DLD1 (cell line): ENCODE results near the gene ASCC2.
"Not testable (repeated sequence)": the region's sequence is repeated elsewhere in the genome, so short reads cannot be mapped to it uniquely, and the experiment has no call there.

Experiments
- in situ Hi-C: cut with HindIII; loops from 2 replicates; pipeline ENCODE4 v1.10.0; 2017; ENCODE audit warnings: low sequenced_read_pairs

The ASCC2 gene

GRCh38 chr22:29762263-29762662 is 75.8 kb downstream of the ASCC2 start:
- in situ Hi-C loops = no loop called here

- in situ Hi-C loops = no loop called here
These were observed 79.1 kb downstream of the ASCC2 start for GRCh38 chr22:29758959-29759358.

GRCh38 chr22:29758068-29758622 is 79.9 kb downstream of the ASCC2 start:
- in situ Hi-C loops = no loop called here

GRCh38 chr22:29757096-29757495 is 81.0 kb downstream of the ASCC2 start:
- in situ Hi-C loops = no loop called here

GRCh38 chr22:29756341-29756740 is 81.7 kb downstream of the ASCC2 start:
- in situ Hi-C loops = no loop called here

- in situ Hi-C loops = no loop called here
These were observed 82.2 kb downstream of the ASCC2 start for GRCh38 chr22:29755889-29756288.

- in situ Hi-C loops = not testable (repeated sequence)
These were observed 83.2 kb downstream of the ASCC2 start for GRCh38 chr22:29754658-29755395.

GRCh38 chr22:29753808-29754657 is 84.0 kb downstream of the ASCC2 start:
- in situ Hi-C loops = no loop called here

- in situ Hi-C loops = no loop called here
These were observed 86.4 kb downstream of the ASCC2 start for GRCh38 chr22:29751669-29752068.

GRCh38 chr22:29750559-29751538 is 87.2 kb downstream of the ASCC2 start:
- in situ Hi-C loops = no loop called here

GRCh38 chr22:29750029-29750428 is 88.0 kb downstream of the ASCC2 start:
- in situ Hi-C loops = no loop called here

GRCh38 chr22:29748248-29748893 is 89.7 kb downstream of the ASCC2 start:
- in situ Hi-C loops = no loop called here

GRCh38 chr22:29747832-29748231 is 90.2 kb downstream of the ASCC2 start:
- in situ Hi-C loops = no loop called here

- in situ Hi-C loops = no loop called here
These were observed 93.2 kb downstream of the ASCC2 start for GRCh38 chr22:29744902-29745301.

- in situ Hi-C loops = no loop called here
These were observed 95.7 kb downstream of the ASCC2 start for GRCh38 chr22:29742326-29742725.

GRCh38 chr22:29741926-29742325 is 96.1 kb downstream of the ASCC2 start:
- in situ Hi-C loops = no loop called here

GRCh38 chr22:29740216-29740615 is 97.9 kb downstream of the ASCC2 start:
- in situ Hi-C loops = no loop called here

- in situ Hi-C loops = no loop called here
These were observed 98.7 kb downstream of the ASCC2 start for GRCh38 chr22:29739346-29739875.
